NT2/D1 (cell line): ENCODE measurements around the gene RNU6-7.

Source experiments
- DNase-seq: peaks from one replicate; pipeline ENCODE4 v3.0.0-alpha.2; 2011; ENCODE audit warnings: low read depth, low spot score
- H3K27me3 ChIP-seq: 2 replicates; pipeline ENCODE4 v1.6.0; 2011; ENCODE audit warnings: mild to moderate bottlenecking; ENCODE audit not compliant: insufficient read length, insufficient read depth
- H3K36me3 ChIP-seq: 2 replicates; pipeline ENCODE4 v1.6.1; 2011; ENCODE audit warnings: mild to moderate bottlenecking, low read length, mixed read lengths; ENCODE audit not compliant: insufficient read depth, insufficient read length
- H3K4me1 ChIP-seq: 2 replicates; pipeline ENCODE4 v1.5.1; 2011; ENCODE audit not compliant: insufficient read depth, insufficient read length
- H3K4me3 ChIP-seq: 2 replicates; pipeline ENCODE4 v1.5.1; 2011; ENCODE audit warnings: low read depth; ENCODE audit not compliant: insufficient read length
- H3K9ac ChIP-seq: 2 replicates; pipeline ENCODE4 v1.6.0; 2011; ENCODE audit warnings: low read depth; ENCODE audit not compliant: insufficient read length
- H3K9me3 ChIP-seq: 2 replicates; pipeline ENCODE4 v1.5.1; 2011; ENCODE audit warnings: mild to moderate bottlenecking, low read length; ENCODE audit not compliant: insufficient read depth
- SUZ12 ChIP-seq: IDR thresholded peaks from 2 replicates; pipeline ENCODE4 v1.6.1; 2011; ENCODE audit not compliant: insufficient read length, insufficient read depth; ENCODE audit errors: extremely low read depth
- YY1 ChIP-seq: IDR thresholded peaks from 2 replicates; pipeline ENCODE4 v1.6.1; 2011; ENCODE audit not compliant: insufficient read length, insufficient read depth
- ZNF274 ChIP-seq: IDR thresholded peaks from 2 replicates; pipeline ENCODE4 v1.6.1; 2011; ENCODE audit warnings: mild to moderate bottlenecking, low read depth, low read length

RNU6-7 gene

DNA sequence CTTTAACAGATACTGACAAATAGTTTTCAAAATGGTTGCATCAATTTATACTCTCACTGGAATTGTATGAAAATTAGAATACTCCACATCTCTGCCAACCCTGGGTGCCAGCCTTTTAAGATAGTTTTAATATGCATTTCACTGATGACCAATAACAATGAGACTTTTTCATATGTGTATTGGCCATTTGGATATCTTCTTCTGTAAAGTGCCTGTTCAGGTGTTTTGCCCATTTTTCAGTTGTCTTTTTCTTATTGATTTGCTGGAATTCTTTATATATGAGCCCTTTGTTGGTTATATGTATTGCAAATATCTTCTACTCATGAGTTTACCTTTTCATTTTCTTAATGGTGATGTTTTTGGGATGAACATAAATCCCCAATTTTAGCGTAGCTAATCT, 16.7 kb upstream of the RNU6-7 start:
- DNase-seq, result no peak
- H3K4me3 ChIP-seq, result no peak overlapping the region
- H3K27me3 ChIP-seq, result no peaks in the 10 kb centered on the region
- H3K9me3 ChIP-seq, result peaks cover 15% of the 10 kb centered on the region
- no peak overlapping the region for H3K9ac ChIP-seq
- no peak for TF ChIP-seq YY1
- no peak for TF ChIP-seq SUZ12
- TF ChIP-seq ZNF274, result no peak
- no peaks in the 10 kb centered on the region for H3K4me1 ChIP-seq
- no peaks in the 10 kb centered on the region for H3K36me3 ChIP-seq

DNA sequence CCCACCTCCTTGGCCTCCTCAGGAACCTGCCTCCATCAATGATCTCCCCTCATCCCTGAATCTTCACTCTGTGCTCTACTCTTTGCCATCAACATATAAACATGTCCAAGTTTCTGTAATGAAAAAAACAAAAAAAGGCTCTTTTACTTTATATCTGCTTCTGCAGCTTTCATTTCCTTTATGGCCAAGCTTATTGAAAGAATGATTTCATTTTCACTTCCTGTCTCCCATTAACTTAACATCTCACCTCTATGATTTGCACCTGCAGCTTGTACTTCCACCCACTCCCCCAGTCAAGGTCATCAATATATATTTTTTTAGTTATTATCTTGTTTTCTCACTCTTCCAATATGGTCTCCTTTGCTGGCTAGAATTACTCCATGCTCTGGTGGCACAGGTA, 15.6 kb upstream of the RNU6-7 start:
- TF ChIP-seq SUZ12 (no peak), ZNF274 (no peak), YY1 (no peak)
- H3K36me3 ChIP-seq, result no peaks in the 10 kb centered on the region
- no peak overlapping the region for H3K9ac ChIP-seq
- DNase-seq, result no peak
- no peaks in the 10 kb centered on the region for H3K4me1 ChIP-seq
- H3K27me3 ChIP-seq, result no peaks in the 10 kb centered on the region
- H3K4me3 ChIP-seq, result no peak overlapping the region
- H3K9me3 ChIP-seq, result peaks cover 15% of the 10 kb centered on the region

DNA sequence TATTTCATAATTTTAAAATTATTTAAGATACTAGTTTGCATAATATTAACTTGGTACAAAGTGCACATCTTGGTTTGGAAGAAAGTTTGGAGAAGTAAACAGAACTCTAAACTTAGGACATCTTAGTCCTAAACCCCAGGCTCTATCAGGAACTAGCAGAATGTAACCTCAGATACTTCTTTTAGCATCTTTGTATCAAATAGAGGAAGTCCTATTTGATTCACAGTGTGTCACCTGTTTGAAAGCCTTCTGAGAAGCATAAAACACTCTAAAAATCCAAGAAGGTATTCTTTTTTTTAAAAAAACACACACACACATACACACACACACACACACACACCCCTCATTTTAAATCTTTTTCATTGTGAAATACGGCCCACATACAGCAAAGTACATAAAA, 12.0 kb upstream of the RNU6-7 start:
- Histone ChIP-seq H3K36me3 (no peaks in the 10 kb centered on the region), H3K4me3 (no peak overlapping the region), H3K27me3 (no peaks in the 10 kb centered on the region), H3K4me1 (no peaks in the 10 kb centered on the region), H3K9me3 (peaks cover 6% of the 10 kb centered on the region), H3K9ac (no peak overlapping the region)
- TF ChIP-seq ZNF274 (no peak), YY1 (no peak), SUZ12 (no peak)
- no peak for DNase-seq

DNA sequence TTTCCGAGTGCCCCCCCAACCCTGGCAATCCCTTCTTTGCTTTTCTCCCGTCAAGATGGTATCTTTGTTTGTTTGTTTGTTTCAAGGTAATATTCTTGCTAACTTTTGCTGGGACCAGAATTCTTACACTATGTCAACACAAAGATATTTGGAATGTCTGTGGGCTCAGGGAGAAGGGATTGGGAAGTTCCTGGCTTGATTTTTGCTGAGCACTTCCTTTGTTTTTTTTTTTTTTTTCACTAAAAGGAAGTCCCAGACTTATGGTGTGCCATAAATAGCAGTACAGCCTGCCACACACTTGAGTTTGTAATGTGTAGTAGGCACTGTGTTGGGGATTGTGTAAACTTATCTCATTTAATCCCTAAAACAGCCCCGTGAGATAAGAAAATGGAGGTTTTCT, 11.2 kb upstream of the RNU6-7 start:
- H3K9me3 ChIP-seq, result no peaks in the 10 kb centered on the region
- TF ChIP-seq SUZ12, result no peak
- TF ChIP-seq ZNF274, result no peak
- TF ChIP-seq YY1, result no peak
- no peaks in the 10 kb centered on the region for H3K27me3 ChIP-seq
- no peaks in the 10 kb centered on the region for H3K4me1 ChIP-seq
- no peak overlapping the region for H3K4me3 ChIP-seq
- no peaks in the 10 kb centered on the region for H3K36me3 ChIP-seq
- no peak overlapping the region for H3K9ac ChIP-seq
- no peak for DNase-seq

DNA sequence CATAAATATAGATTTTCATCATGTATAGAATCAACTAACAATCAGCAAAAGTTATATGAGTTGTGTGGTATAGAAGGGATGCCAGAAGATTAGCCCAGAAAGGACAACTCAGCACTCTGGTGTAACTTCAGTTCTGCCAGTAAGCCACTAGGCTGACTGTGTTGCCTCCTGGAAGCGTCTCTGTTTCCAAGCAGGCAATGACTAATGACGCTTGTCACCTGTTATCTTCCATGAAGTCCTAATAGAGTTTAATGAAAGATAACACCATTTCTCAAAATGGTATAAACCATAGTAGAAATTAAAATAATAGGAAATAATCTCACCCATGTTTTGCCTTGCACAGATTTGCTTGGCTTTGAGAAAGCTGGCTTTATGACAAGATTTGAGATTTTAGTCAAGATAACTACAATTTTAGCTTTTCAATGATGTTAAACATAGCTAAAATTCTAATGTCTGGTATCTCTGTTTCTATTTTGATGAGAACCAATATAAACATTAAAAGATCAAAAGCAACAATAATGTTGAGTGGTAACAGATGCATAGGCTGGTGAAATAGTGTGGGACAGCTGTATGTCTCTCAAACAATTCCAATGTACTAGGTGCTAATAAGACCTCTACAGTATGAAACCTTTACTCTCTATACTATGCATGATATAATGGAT, 9.0 kb upstream of the RNU6-7 start:
- no peak overlapping the region for H3K9ac ChIP-seq
- no peak for TF ChIP-seq SUZ12
- TF ChIP-seq YY1, result no peak
- no peak for TF ChIP-seq ZNF274
- no peaks in the 10 kb centered on the region for H3K4me1 ChIP-seq
- no peak overlapping the region for H3K4me3 ChIP-seq
- H3K27me3 ChIP-seq, result no peaks in the 10 kb centered on the region
- DNase-seq, result no peak
- no peaks in the 10 kb centered on the region for H3K9me3 ChIP-seq
- no peaks in the 10 kb centered on the region for H3K36me3 ChIP-seq

DNA sequence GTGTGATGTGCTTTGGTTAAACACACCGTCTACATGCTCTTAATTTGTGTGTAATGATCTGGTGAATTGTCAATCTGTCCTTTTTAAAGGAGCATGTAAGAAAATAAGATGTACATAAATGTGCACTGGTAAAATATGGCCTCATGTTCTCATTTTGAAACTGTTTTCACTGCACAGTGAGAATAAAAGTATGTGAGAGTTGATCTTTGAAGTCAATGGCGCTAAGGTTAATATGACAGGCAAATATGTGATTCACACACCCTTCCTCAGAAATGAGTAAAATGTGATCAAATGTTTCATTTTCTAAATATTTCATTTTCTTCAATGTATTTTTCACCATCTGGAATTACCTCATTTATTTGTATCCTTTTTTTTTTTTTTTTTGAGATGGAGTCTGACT, 8.3 kb upstream of the RNU6-7 start:
- DNase-seq, result no peak
- Histone ChIP-seq H3K4me1 (no peaks in the 10 kb centered on the region), H3K9me3 (no peaks in the 10 kb centered on the region), H3K27me3 (no peaks in the 10 kb centered on the region), H3K4me3 (no peak overlapping the region), H3K36me3 (no peaks in the 10 kb centered on the region), H3K9ac (no peak overlapping the region)
- no peak for TF ChIP-seq SUZ12
- no peak for TF ChIP-seq YY1
- TF ChIP-seq ZNF274, result no peak

DNA sequence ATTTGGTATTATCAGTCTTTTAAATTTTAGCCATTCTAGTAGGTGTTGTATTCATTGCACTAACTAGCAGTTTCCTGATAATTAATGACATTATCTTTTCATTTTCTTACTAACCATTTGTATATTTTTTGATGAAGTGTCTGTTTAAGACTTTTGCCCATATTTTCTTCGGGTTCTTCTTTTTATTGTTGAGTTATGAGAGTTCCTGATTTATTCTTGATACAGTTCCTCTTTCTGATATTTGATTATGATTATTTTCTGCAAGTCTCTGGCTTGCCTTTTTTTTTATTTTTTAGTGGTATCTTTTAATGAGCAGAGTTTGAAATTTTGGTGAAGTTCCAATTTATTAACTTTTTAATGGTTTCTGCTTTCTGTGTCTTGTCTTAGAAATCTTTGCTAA, 6.2 kb upstream of the RNU6-7 start:
- no peaks in the 10 kb centered on the region for H3K9me3 ChIP-seq
- DNase-seq, result no peak
- H3K4me3 ChIP-seq, result no peak overlapping the region
- H3K36me3 ChIP-seq, result no peaks in the 10 kb centered on the region
- TF ChIP-seq YY1 (no peak), ZNF274 (no peak), SUZ12 (no peak)
- H3K4me1 ChIP-seq, result no peaks in the 10 kb centered on the region
- H3K9ac ChIP-seq, result no peak overlapping the region
- H3K27me3 ChIP-seq, result peaks cover 9% of the 10 kb centered on the region
